ENCODE data around the gene INAFM2. TPM values are rescaled to one million over a fixed set of nuclear protein-coding genes. Genes with fewer than 3 reads are reported as not detected.

INAFM2 gene
- total RNA-seq, 1 experiment from 2014 or later = 8.8 TPM

GRCh38 chr15:40333922-40334492, 10.5 kb downstream of the INAFM2 start:
- ChIA-PET RAD21 (ENCODE audit: low non-redundant PET in 1 of 2, low total read pairs in 2 of 2, uncharacterized antibody in 2 of 2, unreplicated experiment in 2 of 2) (no interaction called here), POLR2A (no interaction called here), CTCF (no interaction called here)
- no peaks in the 10 kb centered on the region for H4K20me1 ChIP-seq (ENCODE audit: insufficient read depth)
- no peak overlapping the region for H3K9ac ChIP-seq (ENCODE audit: low read length)
- no peak overlapping the region for H3K27ac ChIP-seq (ENCODE audit: low read depth, low read length)
- no peaks in the 10 kb centered on the region for H3K9me3 ChIP-seq (ENCODE audit: control insufficient read depth in 1 of 2, insufficient read depth in 1 of 2, low read depth in 1 of 2, low read length in 2 of 2)
- peaks cover 16 to 19% of the 10 kb centered on the region in 2 experiments for H3K4me1 ChIP-seq (ENCODE audit: control insufficient read depth in 1 of 2, insufficient read depth in 2 of 2, low read length in 2 of 2)
- intact Hi-C loops (cut with micrococcal nuclease) = no loop called here
- BruUV-seq (replicated peaks) = no TSS peak
- TF ChIP-seq EZH2phosphoT487 (IDR thresholded peaks at IDR 0.05; ENCODE audit: borderline replicate concordance) = no peak
- TF ChIP-seq MAX (IDR thresholded peaks at IDR 0.05) = no peak
- TF ChIP-seq ZFX (IDR thresholded peaks at IDR 0.05) = no peak
- no peak for TF ChIP-seq ELF1 (IDR thresholded peaks at IDR 0.05; ENCODE audit: borderline replicate concordance, low read depth)
- no peak for TF ChIP-seq EZH2 (IDR thresholded peaks at IDR 0.05)
- H3K4me2 ChIP-seq (ENCODE audit: low read length) = no peak overlapping the region
- H3K79me2 ChIP-seq (ENCODE audit: insufficient read depth, low read length) = no peaks in the 10 kb centered on the region; the same call in 1 of the 2 replicates
- ATAC-seq (no peak), DNase-seq (ENCODE audit: low read depth, low spot score) (no peak)
- no peaks in the 10 kb centered on the region for H3K27me3 ChIP-seq (ENCODE audit: insufficient read depth, low read length)
- peaks cover 0 to 7% of the 10 kb centered on the region in 2 experiments; a peak in 1 of 4 replicates for H3K36me3 ChIP-seq (ENCODE audit: control insufficient read depth in 1 of 2, insufficient read depth in 2 of 2, low read length in 2 of 2)
- no peak overlapping the region for H2AFZ ChIP-seq (ENCODE audit: low read depth, low read length, poor library complexity, severe bottlenecking)
- no peak overlapping the region for H3K4me3 ChIP-seq (replicated peaks in 1 of 2; ENCODE audit: low read depth in 1 of 2, low read length in 2 of 2)
- no peaks in the 10 kb centered on the region for H3K9me2 ChIP-seq (ENCODE audit: insufficient read depth)

- peaks cover 22 to 25% of the 10 kb centered on the region in 2 experiments for H3K4me1 ChIP-seq (ENCODE audit: control insufficient read depth in 1 of 2, insufficient read depth in 2 of 2, low read length in 2 of 2)
- ChIA-PET POLR2A (no interaction called here), CTCF (no interaction called here), RAD21 (ENCODE audit: low non-redundant PET in 1 of 2, low total read pairs in 2 of 2, uncharacterized antibody in 2 of 2, unreplicated experiment in 2 of 2) (no interaction called here)
- no peak overlapping the region for H3K9ac ChIP-seq (ENCODE audit: low read length)
- no peaks in the 10 kb centered on the region for H3K27me3 ChIP-seq (ENCODE audit: insufficient read depth, low read length)
- BruUV-seq (replicated peaks) = no TSS peak
- no peaks in the 10 kb centered on the region for H3K9me3 ChIP-seq (ENCODE audit: control insufficient read depth in 1 of 2, insufficient read depth in 1 of 2, low read depth in 1 of 2, low read length in 2 of 2)
- no peaks in the 10 kb centered on the region for H4K20me1 ChIP-seq (ENCODE audit: insufficient read depth)
- H3K27ac ChIP-seq (ENCODE audit: low read depth, low read length) = no peak overlapping the region
- intact Hi-C loops (cut with micrococcal nuclease) = no loop called here
- H2AFZ ChIP-seq (ENCODE audit: low read depth, low read length, poor library complexity, severe bottlenecking) = no peak overlapping the region
- H3K9me2 ChIP-seq (ENCODE audit: insufficient read depth) = no peaks in the 10 kb centered on the region
- peaks cover under 1% of the 10 kb centered on the region; the same call in 1 of the 2 replicates for H3K79me2 ChIP-seq (ENCODE audit: insufficient read depth, low read length)
- H3K4me2 ChIP-seq (ENCODE audit: low read length) = no peak overlapping the region
- TF ChIP-seq TCF7L2 (IDR thresholded peaks at IDR 0.05; ENCODE audit: borderline replicate concordance, extremely low read depth, insufficient read depth, insufficient read length) = no peak
- no peak for TF ChIP-seq ZNF274 (IDR thresholded peaks at IDR 0.05; ENCODE audit: low read depth, low read length)
- no peak for TF ChIP-seq CEBPB (IDR thresholded peaks at IDR 0.05; ENCODE audit: low read depth)
- no peak for TF ChIP-seq CBX3 (IDR thresholded peaks at IDR 0.05; ENCODE audit: low read depth)
- ATAC-seq = no peak
- peaks cover 0 to 7% of the 10 kb centered on the region in 2 experiments; a peak in 1 of 4 replicates for H3K36me3 ChIP-seq (ENCODE audit: control insufficient read depth in 1 of 2, insufficient read depth in 2 of 2, low read length in 2 of 2)
- DNase-seq (ENCODE audit: low read depth, low spot score) = no peak
- no peak overlapping the region for H3K4me3 ChIP-seq (replicated peaks in 1 of 2; ENCODE audit: low read depth in 1 of 2, low read length in 2 of 2)
These were observed 11.0 kb downstream of the INAFM2 start for GRCh38 chr15:40334541-40334940.

All from HCT116 (cell line).